ENCODE measurements around the gene CRYBB2.
"Not testable (repeated sequence)": the region's sequence is repeated elsewhere in the genome, so short reads cannot be mapped to it uniquely, and the experiment has no call there.

The CRYBB2 gene, protein sequence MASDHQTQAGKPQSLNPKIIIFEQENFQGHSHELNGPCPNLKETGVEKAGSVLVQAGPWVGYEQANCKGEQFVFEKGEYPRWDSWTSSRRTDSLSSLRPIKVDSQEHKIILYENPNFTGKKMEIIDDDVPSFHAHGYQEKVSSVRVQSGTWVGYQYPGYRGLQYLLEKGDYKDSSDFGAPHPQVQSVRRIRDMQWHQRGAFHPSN

DNA sequence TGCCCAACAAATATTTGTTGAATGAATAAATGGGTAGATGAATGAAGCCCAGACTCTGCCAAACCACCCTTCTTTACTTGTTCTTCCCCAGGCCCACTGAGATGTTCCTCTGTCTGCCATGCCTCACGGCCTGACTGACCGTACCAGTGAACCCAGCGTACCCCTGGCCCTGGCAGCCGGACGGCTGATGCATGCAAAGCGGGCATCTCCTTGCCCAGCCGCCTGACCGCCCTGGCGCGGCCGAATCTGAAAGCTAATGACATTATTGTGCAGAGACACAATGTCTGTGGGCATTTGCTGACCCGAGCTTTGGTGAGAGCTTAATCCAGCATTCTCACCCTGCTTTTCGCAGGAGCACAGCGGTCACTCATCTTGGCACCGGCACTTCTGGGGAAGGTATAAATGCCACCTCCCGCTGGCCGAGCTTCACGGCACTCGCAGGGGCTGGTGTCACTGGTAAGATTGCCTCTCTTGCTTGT is at the start of gene CRYBB2:
Gene CRYBB2 (plus strand): TSS at position 429 of the 479 bp plus-strand sequence. CDS start 1,791 bp downstream, outside the sequence.
- no peak for DNase-seq

DNA sequence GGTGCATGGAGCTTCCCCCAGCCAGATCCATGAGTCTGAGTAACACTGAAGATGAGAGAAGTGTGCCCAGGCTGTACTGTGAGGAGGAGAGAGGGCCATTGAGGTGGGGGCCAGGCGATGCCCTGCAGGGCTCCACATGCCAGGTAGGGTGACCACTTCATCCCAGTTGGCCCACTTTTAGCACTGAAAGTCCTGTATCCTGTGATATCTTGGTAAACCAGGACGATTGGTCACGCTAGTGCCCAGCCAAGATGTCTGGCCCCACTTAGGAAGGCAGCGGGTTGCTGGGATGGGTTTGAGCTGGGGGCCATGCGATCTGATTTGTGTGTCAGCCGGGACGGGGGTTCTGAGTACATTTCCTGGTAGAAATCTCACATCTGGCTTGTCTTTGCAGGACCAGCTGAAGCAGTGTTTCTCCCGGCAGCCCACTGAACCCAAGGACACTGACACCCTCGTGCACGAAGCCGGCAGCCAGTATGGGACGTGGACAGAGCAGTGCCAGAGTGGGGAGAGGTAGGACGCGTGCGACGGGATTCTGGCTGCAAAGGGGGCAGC is 48.9 kb upstream of the CRYBB2 start:
- DNase-seq = no peak

DNA sequence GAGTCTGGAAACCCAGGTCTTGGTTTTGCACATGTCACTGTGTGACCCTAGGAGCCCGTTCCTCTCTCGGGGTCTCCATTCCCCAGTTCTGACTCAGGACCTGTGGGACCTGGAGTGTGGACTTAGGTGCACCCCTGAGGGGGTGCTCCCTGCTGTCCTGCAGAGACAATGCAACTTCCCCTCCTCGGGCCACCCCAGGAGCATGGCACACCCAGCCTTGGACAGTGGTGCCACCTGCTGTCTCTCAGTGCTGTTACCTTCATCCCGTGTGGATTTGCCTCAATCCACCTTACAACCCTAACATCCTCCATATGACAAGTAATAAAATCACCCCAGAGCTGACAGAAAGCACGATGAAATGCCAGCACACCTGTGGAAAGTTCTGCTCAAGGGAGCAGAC is 47.3 kb upstream of the CRYBB2 start:
- no peak for DNase-seq

DNA sequence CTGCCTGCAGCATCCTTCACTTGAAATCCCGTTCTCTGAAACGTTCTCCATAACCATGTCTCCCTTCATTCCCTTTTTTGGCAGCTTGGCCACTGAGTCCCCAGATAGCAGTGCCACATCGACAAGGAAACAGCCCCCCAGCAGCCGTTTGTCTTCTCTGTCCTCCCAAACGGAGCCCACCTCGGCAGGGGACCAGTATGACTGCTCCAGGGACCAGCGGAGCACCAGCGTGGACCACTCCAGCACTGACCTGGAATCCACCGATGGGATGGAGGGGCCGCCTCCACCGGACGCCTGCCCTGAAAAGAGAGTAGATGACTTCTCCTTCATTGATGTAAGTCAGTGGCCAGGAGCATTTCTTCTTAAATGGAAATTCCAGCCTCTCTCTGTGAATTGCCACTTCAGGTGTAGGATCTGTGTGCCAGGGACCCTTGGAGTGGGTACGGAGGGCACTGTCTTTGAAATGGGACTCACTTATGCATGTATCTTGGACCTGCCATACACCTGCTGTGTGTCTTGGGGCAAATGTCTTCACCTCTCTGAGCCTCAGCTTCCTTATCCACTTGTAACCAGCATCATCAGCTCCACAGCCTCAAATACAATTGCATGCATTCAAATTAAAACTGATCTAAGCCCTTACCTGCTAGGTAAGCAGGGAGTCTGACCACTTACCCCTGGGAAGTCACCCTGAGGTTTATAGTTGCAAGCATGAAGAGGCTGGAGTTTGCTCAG is 45.1 kb upstream of the CRYBB2 start:
- no peak for DNase-seq

DNA sequence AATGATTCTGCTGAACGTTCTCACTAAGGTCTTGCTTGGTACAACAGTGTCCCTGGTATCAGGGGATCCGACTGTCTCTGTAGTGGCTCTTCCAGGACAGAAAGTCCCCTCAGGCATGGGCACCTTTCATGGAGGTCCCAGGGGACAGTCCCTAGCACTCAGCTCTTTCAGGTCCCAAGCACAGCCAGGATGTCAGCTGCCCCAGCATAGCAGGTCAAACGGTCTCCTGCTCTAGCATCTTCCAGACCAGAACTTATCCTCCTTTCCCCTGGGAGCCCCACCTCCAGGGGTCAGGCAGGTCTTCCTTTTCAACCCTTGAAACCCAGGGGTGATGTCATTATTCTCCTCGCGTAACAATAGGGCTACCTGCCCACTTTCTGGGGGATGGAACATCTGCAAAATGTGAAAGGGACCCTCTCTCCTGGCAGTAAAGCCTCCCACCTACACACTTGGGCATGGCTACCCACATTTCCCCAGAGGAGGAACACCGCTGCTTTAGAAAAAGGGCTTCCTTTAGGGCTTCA is 44.5 kb upstream of the CRYBB2 start:
- no peak for DNase-seq

DNA sequence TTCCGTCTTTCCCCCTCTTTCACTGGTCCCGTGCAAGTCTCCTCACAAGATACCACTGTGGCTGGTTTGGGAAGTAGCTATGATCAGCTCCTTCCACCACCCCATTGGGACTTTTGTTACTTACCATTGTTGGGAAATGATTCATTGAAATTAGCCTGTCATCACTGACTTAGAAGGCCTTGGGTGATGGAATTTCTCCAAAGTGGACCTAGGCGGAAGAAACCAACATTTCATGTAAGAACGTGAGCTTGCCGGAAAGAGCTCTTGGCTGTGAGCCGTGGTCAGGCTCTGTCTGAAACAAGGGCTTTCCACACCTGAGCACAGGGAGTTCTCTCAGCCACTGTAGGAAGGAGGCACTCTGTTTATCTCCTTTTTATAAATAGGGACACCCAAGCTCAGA is 43.3 kb upstream of the CRYBB2 start:
- no peak for DNase-seq

DNA sequence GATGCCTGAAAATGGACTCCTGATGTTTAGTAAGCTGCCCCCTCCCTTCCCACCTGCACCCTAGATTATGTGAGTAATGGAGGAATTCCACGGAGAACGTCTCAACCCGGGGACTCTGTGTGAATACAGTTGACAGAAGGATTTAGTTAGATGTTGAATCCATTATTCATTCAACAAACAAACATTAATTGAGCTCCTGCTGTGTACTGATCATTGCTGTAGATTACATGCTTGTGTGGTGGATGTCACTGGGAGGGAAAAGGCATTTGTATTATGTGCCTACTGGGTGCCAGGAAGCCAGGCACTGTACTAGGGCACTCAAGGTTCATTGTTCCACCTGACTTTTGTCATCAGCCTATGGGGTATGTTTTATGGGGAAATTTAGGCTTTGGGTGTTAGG is 42.6 kb upstream of the CRYBB2 start:
- DNase-seq = no peak

DNA sequence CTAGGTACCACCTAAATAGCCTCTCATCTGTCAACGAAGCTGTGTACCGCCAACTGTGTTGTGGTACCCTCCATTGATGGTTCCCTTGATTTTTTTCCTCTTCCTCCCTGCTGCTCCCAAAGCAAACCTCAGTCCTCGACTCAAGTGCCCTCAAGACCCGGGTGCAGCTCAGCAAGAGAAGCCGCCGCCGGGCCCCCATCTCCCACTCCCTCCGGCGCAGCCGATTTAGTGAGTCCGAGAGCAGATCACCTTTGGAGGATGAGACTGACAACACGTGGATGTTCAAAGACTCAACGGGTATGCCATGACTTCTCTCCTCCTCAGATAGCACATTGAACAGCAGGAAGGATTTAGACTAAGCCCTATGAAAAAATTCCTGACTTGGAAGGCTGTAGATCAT is 42.2 kb upstream of the CRYBB2 start:
- DNase-seq = no peak

DNA sequence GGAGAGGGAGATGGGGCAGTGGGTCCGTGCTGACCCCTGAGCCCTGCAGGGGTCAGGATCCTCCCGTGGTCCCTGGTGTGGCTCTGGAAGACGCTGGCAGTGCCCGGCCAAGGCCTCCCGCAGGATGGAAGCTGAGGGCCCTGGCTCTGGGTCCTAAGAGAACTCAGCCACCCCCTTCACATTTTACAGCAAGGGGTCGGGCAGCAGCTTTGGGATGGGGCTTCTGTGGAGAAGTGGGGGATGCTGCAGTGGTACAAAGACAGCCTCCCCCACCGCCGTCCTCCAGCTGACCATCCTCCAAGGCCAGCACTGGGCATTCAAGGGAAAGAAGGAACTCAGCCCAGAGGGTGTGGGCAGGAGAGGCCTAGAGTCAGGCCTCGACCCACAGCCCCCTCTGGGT is 41.5 kb upstream of the CRYBB2 start:
- DNase-seq = no peak

DNA sequence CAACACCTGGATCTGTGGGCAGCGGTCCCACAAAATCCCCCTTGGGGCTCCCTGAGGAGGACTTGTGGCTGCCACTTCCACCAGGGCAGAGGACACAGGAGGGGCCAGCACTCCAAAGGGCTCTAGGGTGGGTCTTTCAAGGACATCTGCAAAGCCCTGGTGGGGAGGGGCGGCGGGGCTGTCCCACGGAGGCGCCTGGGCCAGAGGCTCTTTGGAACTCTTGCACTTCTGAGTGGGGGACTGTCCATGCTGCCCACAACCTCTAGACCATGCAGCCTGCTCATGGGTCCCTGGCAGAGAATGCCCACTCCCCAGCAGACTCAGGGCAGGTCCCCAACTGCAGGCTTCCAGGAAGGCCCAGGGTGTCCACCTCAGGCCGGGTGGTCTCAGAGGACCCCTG is 41.1 kb upstream of the CRYBB2 start:
- not testable (repeated sequence) for DNase-seq

DNA sequence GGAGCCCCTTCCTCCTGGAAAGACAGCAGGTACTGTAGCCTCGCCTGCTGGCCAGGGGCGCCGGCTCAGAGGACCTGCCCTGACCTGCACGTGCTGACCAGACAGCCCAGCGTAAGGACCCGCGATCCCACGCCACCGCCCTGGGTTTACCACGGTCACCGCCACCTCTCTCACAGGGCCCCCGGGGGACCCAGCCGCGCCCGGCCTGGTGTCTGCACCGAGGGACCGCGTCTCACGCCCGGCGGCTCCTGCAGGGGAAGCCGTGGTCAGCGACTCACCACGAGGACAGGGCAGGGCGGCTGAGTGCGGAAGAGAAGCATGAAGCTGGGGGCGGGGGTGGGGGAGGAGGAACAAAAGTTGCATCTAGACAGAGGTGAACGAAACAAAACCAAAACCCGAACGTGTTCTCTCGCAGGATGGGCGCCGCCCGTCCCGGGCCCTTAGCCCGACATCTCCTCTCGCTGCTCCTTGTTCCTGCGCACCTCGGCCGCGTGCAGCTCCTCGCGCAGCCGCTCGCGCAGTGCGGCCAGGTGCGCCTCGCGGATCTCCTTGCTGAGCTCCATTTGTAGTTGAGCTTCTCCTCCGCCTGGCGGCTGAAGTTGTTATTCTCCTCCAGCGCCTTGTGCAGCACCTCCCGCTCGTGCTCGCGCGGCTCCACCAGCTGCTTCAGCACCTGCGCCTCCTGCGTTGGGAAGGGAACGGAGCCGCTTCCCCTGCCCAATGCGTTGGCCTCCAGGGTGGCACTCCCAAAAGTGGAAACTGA is 40.4 kb upstream of the CRYBB2 start:
- not testable (repeated sequence) for DNase-seq

DNA sequence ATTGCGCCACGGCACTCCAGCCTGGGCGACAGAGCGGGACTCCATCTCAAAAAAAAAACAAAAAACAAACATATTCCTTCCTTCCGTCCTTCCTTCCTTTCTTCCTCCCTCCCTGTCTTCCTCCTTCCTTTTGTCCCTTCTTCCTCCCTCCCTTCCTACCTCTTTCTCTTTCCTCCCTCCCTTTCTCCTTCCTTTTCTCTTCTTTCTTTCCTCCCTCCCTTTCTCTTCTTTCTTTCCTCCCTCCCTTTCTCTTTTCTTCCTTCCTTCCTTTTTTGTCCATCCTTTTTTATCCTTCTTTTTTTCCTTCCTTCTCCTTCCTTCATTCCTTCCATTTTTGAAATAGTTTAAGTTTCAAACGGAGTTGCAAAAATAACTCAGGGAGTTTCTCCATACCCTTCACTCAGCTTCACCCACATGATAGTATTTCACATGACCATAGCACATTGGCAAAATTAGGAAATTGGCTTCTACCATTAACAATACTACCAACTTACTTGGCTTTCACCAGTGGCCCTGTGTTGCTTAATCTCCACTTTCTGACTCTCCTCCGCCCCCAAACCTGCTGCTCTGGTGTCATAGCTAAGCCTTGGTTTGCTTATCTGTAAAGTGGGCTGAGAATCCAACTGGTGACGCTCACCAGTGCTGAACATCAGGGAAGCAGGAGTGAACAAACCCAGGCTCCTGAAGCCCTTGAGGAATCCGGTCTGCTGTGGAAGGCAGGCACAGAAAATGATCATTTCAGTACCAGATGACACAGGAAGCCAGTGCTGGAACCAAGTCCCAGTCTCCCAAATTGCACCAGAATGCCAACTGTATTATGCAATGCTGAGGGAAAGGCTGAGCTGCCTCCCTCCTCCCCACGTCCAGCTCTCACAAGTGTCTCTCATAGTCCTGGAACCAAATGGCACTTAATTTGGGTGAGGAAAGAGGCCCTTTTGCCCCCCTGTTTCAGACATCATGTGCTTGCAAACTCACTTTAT is 37.0 kb upstream of the CRYBB2 start:
- DNase-seq = no peak

DNA sequence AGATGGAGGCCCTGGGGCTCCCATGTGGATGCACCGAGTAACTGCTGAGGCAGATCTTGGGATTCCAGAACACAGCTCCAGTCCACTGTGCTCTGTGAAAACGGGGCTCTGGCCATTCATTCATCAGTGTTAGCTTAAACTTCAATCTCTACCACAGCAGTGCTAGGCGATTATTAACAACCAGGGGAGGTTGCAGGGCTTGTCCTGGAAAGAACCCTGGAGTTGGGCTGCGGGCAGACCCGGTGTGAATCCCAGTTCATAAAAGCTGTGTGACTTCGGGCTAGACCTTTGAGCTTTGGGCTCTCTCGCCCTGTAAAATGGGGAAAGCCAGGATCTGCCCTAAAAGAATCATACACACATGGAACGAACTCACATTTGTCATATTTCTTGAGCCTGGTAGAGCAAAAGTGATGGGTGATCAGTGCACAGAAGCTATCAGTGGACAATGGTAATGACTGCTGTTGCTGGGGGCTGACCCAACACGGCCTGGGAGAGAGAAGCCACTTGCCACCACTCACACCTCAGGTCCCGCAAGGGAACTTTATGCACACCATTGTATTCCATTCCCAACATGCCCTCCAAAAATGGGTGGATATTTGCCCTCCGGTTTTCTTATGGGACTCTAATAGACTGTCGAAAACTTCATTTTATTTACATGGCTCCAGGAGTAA is 35.4 kb upstream of the CRYBB2 start:
- DNase-seq = no peak

DNA sequence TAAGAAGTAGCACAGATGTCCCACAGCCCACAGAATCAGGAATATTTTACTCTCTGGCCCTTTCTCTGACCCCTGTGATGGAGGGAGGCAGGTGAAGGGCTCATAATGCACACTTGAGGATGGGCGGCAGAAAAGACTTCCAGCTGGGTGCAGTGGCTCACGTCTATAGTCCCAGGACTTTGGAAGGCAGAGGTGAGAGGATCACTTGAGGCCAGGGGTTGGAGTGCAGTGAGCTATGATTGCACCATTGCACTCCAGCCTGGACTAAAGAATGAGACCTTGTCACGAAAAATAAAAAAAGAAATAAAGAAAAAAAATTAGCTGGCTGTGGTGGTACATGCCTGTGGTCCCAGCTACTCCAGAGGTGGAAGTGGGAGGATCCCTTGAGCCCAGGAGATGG is 33.3 kb upstream of the CRYBB2 start:
- DNase-seq = no peak

DNA sequence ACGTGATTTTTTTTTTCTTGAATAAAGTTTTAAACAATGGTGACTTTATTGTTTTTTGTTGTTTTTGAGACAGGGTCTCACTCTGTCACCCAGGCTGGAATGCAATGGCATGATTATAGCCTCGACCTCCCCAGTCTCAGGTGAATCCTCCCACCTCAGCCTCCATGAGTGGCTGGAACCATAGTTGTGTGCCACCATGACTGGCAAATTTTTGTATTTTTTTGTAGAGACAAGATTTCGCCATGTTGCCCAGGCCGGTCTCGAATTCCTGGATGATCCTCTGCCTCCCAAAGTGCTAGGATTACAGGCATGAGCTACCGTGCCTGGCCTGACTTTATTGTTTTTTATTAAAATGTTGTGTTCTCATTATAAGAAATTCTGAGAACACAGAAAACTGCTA is 32.0 kb upstream of the CRYBB2 start:
- no peak for DNase-seq

DNA sequence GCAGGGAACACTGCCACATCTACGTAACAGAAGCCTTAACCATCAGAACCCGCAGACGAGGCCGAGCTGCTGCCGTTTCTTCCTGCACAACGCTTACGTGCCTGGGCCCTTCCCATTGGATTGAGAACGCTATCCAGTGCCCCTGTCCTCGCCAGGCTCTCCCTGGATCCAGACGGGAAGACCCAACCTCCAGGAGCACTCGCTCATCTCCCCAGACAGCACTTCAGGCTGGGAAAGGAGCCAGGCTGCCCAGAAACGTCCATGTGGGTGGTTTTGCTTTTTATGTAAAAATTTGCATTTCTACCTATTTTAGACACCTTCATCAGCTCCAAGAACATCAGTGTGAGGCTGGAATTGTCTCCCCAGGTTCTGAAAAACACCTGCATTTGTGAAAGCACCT is 27.0 kb upstream of the CRYBB2 start:
- DNase-seq = no peak

DNA sequence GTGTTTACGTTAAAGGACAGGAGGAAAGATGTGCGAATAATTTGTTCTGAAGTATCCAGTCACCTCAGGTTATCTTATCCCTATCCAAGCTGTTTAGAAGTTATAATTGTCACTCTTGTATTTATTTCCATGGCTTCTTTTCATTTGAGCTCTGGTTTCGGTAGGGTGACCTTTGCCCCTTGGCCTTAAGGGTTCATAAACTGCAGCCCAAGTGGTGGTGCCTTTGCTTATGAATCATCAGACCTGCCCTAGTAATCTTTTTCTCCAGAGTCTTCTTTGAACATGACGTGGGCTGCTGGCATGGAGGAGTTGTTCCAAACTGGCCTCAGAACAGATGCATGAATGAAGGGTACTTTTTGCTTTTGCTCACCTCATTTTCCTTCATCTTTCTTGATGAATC is 26.3 kb upstream of the CRYBB2 start:
- no peak for DNase-seq

DNA sequence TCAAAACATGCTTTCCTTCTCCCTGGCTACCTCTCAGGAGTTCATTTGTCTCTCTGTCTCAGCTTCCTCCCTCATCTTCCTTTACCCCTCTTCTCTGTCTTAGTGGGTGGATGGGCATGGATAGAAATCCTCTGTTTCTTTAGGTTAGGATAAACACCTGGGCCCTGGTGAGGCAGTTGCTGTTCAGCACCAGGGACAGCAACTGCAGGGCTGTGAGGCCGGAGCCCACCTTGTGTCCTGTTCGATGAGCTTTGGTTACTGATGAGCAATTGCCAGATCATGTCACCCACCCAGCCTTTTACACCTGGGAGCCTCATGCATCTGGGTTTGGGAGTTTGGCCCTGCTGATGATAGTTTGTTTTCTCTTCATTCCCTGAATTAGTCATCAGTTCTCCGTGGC is 25.9 kb upstream of the CRYBB2 start:
- DNase-seq = no peak

DNA sequence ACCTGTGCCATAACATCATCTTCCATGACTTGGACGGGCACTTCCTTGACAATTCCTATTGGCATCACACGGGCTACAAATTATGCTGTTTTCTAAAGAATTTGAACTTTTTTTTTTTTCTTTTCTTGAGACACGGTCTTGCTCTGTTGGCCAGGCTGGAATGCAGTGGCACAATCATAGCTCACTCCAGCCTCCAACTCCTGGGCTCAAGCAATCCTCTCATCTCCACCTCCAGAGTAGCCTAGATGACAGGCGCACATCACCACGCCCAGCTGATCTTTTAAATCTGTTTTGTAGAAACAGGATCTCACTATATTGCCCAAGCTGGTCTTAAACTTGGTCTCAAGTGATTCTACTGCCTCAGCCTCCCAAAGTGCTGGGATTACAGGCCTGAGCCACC is 23.1 kb upstream of the CRYBB2 start:
- DNase-seq = no peak

DNA sequence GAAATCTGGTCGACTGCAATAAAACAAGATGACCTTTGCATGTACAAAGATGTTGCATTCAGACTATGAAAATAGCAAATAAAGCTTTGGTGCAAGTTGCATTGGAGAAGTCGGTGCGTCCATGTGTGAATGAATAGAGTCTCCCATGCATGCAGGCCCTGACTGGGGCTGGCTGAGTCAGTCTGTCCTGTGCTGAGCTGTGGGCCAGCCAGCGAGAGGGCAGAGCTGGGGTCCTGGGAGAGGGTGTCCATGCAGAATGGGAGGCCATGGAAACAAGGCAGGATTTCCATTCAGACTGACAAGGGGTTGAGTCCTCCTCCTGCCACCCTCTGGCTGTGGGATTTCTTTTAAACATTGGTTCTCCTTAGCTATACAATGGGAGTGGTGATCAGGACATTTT is 22.1 kb upstream of the CRYBB2 start:
- DNase-seq = no peak

DNA sequence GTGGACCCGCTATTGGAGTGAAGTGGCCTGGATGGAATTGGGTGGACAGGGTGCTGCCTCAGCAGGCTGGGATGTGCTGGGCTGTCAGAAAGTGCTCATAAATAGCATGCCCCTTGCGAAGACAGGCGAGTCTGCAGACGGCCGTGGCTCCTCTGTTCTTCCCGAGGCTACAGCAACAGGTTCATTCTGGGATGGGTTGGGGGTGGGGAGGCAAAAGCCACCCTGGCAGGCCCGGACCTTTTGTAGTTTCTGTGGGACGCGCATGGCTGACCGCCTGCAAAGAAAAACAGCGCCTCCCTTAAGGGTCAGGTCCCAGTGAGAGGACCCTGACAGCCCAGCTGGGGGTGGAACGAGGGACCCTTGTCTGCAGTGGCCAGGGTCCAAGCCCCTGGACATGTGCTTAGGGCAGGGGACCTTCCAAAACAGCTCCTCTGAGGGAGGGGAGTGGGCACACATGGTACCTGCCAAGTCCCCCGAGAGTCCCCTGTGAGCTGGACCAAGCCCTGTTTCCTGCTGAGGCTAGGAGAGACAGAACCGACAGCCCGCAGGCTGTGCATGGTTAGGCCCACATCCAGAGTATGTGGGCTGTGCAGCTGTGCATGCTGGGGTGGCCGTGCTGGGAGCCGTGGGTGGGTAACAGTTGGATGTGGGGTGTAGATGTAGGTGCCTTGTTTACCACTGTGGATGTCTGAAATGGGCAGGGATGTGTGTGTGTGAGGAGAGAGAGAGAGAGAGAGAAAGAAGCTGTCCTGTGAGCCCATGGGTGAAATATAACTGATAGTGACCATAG is 19.5 kb upstream of the CRYBB2 start, which contains the start of gene CRYBB3:
Gene CRYBB3 (plus strand): TSS at position 128 of the 790 bp plus-strand sequence. CDS start 1,539 bp downstream, outside the sequence.
- DNase-seq = no peak

All from NCI-H1694 (cell line).